HG03457 (cell line): Measurements from ENCODE around the gene UGT1A6.
"Not testable (repeated sequence)": the region's sequence is repeated elsewhere in the genome, so short reads cannot be mapped to it uniquely, and the experiment has no call there.

Experiments used
- ATAC-seq: cut with Tn5 transposase; IDR thresholded peaks from one replicate; pipeline ENCODE4 v1.9.1; 2021; ENCODE audit warnings: moderate number of reproducible peaks; ENCODE audit not compliant: unreplicated experiment

Gene UGT1A6

DNA sequence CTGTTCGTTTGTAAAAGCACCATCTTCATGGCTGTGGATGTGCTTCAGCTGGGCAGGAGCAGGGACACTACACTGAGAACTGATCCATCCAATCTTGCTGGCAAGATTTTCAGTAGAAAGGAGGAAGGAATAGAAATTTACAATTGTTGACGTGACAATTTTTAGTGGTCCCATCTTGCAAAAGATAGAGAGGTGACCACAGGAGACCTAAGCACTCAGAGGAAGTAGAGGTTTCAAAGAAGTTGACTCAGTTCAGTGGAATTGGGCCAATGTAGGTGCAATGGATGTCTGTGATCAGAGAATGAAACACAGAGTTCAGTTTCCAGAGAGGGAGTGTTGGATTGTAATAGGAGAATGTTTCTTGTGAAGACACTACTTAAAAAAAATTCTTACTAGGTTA lies 21.4 kb downstream of the UGT1A6 start:
- ATAC-seq: no peak

DNA sequence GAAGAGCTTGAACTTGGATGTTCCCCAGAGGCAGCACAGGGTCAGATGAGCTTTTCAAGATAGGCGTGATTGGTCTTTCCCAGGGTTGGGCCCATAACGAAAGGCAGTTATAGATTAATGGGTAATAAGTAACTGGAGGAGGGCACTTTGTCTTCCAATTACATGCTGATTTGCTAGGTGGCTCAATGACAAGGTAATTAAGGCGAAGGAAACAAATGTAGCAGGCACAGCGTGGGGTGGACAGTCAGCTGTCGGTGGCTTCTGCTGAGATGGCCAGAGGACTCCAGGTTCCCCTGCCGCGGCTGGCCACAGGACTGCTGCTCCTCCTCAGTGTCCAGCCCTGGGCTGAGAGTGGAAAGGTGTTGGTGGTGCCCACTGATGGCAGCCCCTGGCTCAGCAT lies 25.9 kb downstream of the UGT1A6 start, which contains the start of gene UGT1A4:
Gene UGT1A4 (plus strand): TSS at position 185 of the 400 bp plus-strand sequence. CDS start 85 bp downstream, at position 270.
- no peak for ATAC-seq

DNA sequence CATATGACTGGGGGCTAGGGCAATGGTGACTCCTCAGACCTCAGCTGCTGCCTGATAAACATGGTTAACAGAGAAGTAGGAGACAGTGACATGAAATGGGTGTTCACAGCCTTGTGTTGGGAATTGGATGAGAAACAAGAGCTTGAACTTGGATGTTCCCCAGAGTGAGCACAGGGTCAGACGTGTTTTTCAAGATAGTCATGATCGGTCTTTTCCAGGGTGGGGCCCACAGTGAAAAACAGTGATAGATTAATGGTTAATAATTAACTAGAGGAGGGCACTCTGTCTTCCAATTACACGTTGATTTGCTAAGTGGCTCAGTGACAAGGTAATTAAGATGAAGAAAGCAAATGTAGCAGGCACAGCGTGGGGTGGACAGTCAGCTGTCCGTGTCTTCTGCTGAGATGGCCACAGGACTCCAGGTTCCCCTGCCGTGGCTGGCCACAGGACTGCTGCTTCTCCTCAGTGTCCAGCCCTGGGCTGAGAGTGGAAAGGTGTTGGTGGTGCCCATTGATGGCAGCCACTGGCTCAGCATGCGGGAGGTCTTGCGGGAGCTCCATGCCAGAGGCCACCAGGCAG lies 36.1 kb downstream of the UGT1A6 start, which contains the start of gene UGT1A3:
Gene UGT1A3 (plus strand): TSS at position 320 of the 579 bp plus-strand sequence. CDS start 85 bp downstream, at position 405.
- ATAC-seq: no peak

DNA sequence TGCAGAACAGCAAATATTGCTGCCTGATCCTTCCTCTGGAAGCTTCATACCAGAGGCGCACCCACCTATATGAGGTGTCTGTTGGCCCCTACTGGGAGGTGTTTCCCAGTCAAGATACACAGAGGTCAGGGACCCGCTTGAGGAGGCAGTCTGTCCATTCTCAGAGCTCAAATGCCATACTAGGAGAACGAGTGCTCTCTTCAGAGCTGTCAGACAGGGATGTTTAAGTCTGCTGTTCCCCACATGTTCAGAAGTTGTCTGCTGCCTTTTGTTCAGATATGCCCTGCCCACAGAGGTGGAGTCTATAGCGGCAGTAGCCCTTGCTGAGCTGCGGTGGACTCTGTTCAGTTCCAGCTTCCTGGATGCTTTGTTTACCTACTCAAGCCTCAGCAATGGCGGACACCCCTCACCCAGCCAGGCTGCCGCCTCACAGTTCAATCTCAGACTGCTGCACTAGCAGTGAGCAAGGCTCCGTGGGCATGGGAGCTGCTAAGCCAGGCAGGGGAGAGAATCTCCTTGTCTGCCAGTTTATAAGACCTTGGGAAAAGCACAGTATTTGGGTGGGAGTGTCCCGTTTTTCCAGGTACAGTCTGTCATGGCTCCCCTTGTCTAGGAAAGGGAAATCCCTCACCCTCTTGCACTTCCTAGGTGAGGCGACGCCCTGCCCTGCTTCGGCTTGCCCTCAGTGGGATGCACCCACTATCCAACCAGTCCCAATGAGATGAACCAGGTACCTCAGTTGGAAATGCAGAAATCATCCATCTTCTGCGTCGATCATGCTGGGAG lies 44.4 kb downstream of the UGT1A6 start:
- not testable (repeated sequence) for ATAC-seq

DNA sequence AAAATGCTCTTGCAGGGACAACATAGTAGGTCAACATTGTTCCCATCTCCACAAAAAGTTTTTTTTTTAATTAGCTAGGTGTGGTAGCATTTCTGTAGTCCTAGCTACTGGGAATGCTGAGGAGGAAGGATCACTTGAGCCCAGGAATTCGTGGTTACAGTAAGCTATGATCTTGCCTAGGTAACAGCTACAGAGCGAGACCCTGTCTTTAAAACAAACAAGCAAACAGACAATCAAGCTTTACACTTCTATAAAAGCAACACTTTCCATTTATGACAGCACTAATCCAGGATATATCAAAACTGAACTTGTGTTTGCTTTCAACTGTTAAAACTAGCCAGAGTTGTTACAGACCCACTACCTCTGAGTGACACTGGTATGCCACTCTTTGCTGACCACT lies 48.2 kb downstream of the UGT1A6 start:
- no peak for ATAC-seq

DNA sequence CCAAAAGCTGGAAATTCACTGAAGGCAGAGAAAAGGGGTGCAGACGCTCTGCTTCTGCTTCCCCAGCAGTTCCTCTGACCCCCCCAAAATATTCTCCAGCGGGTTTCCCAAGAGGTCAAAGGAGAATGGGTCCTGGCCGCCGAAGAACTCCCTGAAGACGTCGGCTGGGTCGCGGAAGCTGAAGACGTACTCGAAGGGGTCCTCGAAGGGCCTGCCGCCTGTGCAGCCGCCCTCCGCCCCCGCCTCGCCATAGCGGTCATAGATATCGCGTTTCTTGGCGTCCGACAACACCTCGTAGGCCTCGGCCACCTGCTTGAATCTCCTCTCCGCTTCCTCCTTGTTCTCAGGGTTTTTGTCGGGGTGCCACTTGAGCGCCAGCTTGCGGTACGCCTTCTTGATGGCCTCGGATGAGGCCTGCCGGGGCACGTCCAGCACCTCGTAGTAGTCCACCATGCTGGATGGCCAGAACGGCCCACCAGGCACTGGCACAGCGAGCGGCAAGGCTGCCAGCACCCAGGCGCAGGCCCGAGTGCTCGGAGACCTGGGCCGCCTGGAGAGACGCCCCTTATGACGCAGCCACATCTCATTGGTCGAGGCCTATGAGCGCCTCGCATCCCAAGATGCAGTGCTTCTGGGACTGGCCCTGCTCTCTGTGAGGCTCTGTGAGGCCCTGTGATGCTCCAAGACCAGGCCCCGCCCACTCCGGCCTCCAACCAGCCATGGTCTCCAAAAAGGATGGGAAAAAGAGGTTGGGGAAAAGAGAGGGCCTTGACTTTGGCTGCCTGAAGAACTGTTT lies 51.0 kb downstream of the UGT1A6 start:
- no peak for ATAC-seq

DNA sequence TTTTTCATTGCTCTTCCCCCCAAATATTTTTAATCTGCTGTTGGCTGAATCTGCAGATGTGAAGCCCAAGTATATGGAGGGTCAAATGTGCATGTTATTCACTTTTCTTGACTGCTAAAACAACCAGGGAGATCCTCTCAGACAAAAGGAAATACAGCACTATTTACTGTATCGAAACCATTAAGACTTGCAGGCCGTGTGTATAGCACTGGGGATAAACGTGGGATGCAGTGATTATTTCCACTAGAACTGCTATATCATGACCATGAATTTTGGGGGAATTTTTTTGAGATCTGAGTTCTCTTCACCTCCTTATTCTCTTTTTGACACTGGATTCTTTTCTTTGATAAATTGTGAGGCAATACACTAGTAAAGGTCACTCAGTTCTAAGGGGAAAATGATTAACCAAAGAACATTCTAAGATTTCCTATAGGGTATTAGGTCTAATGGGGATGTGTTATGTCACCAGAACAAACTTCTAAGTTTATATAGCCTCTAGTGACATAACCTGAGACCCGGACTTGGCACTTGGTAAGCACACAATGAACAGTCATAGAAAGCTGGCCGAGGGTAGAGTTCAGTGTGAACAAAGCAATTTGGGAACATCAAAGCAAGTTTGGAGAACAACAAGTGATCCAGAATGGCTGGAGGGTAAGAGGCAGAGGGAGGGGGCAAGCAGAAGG lies 52.5 kb downstream of the UGT1A6 start:
- ATAC-seq: no peak

DNA sequence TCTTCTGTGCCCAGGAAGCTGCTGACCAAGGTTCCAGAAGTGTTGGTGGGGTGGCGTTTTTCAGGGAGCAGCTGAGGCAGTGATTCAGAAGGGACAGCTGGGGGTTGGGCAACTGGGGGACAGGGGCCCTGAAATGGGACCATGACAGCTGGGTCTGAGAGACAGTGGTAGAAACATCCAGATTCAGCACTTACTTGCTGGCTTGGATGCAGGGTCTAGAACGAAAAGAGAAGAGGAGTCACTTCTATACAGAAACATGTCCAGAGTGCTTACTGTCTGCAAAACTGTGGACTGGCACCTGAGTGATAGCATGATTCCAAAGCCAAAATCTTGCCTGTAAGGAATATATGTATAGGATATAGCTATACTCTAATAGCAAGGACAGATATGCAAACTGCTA lies 53.1 kb downstream of the UGT1A6 start:
- not testable (repeated sequence) for ATAC-seq

DNA sequence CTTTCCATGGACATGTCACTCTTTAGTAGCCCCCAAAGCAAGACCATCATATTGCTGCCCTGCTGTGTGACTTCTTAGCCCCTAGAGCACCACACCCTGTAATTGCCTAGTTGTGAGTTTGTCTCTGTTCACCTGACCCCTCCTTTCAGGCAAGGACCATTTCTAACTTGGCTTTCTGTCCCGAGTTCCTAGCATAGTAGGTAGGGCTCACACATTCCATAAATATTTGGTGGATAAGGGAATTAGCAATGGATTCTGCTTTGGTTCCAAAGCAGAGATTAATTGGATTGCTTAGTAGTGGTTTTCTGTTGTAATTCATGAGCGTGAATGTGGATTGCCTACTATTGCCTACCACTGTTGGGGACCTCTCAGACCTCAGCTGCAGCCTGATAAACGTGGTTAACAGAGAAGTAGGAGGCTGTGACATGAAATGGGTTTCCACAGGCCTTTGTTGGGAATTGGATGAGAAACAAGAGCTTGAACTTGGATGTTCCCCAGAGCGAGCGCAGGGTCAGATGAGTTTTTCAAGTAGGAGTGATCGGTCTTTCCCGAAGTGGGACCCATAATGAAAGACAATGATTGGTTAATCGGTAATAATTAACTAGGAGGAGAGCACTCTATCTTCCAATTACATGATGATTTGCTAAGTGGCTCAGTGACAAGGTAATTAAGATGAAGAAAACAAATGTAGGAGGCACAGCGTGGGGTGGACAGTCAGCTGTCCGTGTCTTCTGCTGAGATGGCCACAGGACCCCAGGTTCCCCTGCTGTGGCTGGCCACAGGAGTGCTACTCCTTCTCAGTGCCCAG lies 54.0 kb downstream of the UGT1A6 start:
- ATAC-seq: no peak

DNA sequence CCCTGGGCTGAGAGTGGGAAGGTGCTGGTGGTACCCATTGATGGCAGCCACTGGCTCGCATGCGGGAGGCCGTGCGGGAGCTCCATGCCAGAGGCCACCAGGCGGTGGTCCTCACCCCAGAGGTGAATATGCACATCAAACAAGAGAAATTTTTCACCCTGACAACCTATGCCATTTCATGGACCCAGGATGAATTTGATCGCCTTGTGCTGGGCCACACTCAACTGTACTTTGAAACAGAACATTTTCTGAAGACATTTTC lies 54.5 kb downstream of the UGT1A6 start:
- ATAC-seq: no peak

DNA sequence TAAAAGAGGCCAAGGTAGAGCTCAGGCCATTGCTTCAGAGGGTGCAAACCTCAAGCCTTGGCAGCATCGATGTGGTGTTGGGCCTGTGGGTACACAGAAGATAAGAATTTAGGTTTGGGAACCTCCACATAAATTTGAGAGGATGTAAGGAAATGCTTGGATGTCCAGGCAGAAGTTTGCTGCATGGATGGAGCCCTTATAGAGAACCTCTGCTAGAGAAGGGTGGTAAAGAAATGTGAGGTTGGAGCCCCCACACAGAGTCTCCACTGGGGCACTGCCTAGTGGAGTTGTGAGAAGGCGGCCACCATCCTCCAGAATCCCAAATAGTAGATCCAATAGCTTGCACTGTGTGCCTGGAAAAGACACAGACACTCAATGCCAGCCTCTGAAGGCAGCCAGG lies 58.0 kb downstream of the UGT1A6 start:
- not testable (repeated sequence) for ATAC-seq

DNA sequence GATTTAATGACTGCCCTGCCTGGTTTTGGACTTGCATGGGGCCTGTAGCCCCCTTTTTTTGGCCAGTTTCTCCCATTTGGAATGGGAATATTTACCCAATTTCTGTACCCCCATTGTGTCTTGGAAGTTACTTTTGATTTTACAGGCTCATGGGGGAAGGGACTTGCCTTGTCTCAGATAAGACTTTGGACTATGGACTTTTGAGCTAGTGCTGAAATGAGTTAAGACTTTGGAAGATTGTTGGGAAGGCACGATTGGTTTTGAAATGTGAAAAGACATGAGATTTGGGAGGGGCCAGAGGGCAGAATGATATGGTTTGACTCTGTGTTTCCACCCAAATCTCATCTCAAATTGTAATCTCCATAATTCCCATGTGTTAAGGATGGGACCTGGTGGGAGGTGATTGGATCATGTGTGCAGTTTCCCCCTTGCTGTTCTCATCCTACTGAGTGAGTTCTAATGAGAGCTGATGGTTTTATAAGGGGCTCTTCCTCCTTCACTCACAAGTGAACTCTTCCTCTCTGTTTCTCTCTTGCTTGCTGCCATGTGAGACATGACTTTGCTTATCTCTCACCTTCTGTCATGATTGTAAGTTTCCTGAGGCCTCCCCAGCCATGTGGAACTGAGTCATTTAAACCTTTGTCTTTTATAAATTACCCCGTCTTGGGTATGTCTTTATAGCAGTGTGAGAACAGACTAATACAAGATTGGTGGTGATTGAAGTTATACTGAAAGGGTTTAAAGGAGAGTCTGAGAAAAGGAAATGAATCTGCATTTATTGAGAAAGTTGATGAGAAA lies 58.7 kb downstream of the UGT1A6 start:
- ATAC-seq: not testable (repeated sequence)

DNA sequence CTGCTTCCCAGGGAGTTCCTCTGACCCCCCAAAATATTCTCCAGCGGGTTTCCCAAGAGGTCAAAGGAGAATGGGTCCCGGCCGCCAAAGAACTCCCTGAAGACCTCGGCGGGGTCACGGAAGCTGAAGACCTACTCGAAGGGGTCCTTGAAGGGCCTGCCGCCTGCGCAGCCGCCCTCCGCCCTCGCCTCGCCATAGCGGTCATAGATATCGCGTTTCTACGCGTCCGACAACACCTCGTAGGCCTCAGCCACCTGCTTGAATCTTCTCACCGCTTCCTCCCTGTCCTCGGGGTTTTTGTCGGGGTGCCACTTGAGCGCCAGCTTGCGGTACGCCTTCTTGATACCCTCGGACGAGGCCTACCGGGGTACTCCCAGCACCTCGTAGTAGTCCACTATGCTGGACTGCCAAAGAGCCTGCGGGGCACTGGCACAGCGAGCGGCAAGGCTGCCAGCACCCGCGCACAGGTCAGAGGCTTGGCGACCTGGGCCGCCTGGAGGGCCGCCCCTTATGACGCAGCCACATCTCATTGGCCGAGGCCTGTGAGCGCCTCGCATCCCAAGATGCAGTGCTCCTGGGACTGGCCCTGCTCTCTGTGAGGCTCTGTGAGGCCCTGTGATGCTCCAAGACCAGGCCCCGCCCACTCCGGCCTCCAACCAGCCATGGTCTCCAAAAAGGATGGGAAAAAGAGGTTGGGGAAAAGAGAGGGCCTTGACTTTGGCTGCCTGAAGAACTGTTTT lies 62.4 kb downstream of the UGT1A6 start:
- ATAC-seq: no peak

DNA sequence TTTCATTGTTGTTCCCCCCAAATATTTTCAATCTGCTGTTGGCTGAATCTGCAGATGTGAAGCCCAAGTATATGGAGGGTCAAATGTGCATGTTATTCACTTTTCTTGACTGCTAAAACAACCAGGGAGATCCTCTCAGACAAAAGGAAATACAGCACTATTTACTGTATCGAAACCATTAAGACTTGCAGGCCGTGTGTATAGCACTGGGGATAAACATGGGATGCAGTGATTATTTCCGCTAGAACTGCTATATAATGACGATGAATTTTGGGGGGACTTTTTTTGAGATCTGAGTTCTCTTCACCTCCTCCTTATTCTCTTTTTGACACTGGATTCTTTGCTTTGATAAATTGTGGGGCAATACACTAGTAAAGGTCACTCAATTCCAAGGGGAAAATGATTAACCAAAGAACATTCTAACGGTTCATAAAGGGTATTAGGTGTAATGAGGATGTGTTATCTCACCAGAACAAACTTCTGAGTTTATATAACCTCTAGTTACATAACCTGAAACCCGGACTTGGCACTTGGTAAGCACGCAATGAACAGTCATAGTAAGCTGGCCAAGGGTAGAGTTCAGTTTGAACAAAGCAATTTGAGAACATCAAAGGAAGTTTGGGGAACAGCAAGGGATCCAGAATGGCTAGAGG lies 63.9 kb downstream of the UGT1A6 start:
- no peak for ATAC-seq

DNA sequence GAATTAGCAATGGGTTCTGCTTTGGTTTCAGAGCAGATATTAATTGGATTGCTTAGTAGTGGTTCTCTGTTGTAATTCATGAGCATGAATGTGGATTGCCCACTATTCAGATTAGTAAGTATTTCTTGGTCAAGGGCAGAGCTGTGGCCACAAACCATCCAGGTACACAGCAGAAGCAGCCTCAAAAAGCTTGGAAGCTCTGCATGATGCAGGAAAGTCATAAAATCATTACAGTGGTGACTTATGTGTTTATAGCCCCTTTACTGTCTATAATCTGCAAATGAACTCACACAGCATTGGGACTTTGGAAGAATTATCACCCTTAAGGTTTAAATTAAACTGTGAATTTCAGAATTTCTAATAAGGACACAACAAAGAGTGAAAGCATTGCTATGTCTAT lies 65.5 kb downstream of the UGT1A6 start:
- no peak for ATAC-seq

DNA sequence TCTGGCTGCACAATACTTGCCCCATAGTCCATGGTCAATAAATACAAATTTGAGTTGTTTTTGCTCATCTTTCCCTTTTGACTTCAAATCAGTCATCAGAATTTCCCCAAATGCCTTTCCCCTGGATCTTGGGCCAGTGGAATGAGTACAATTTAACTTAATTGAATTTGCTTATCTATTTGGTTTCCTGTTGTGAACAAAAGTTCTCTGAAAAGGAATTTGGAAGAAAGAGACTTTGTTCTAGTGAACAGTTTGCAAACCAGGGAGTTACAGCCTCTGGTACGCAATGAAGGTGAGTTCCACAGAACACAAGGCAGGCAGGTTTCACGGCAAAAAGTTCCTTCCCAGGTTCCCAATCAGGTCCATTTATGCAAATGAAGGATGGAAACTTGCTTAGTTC lies 66.2 kb downstream of the UGT1A6 start:
- ATAC-seq: no peak

DNA sequence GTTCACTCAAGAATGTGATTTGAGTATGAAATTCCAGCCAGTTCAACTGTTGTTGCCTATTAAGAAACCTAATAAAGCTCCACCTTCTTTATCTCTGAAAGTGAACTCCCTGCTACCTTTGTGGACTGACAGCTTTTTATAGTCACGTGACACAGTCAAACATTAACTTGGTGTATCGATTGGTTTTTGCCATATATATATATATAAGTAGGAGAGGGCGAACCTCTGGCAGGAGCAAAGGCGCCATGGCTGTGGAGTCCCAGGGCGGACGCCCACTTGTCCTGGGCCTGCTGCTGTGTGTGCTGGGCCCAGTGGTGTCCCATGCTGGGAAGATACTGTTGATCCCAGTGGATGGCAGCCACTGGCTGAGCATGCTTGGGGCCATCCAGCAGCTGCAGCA lies 67.4 kb downstream of the UGT1A6 start, which contains the start of gene UGT1A1:
Gene UGT1A1 (plus strand): TSS at position 228 of the 400 bp plus-strand sequence. CDS start 18 bp downstream, at position 246.
- ATAC-seq: no peak

DNA sequence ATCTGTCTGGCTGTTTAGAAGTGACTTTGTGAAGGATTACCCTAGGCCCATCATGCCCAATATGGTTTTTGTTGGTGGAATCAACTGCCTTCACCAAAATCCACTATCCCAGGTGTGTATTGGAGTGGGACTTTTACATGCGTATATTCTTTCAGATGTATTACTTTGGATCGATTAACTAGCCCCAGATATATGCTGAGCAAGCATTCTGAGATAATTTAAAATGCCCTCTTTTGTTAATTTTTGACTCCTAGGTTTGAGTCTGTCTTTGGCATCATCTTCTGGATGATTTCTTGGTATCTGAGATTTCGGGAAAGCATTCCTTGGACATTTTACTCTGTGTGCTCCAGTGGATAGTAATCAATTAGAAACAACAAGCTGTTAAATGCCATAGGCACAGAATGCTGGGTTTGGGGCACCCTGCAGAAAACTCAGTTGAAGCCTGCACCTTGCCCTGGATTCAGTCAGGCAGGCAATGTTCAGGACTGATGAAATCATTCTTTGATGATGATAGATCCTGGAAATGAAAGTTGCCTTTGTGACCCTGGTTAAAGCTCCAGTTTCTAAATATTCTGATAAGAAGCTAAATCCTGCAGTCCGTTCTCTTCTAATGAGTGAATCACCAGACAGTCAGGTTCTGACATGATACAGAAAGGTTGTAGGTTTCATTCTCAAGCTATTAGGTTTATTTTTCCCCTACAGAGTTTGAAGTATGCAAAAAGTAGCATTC lies 68.5 kb downstream of the UGT1A6 start:
- ATAC-seq: no peak
